Activated CD4-positive, alpha-beta T cell treated with anti-CD3 and anti-CD28 coated beads, Interleukin-2, amount 50 U/mL, for 1 hour (primary cell): ENCODE data around the gene CMIP.
A peak's percentile ranks its signal among the peaks of the same experiment; 100 is the strongest.

Experiments used
- DNase-seq: peaks from one replicate; pipeline ENCODE4 v3.0.0-alpha.2; 2020

Gene CMIP

GRCh38 chr16:81694494-81695280, 250.1 kb downstream of the CMIP start:
- DNase-seq, result no peak

GRCh38 chr16:81695321-81696165, 250.9 kb downstream of the CMIP start:
- DNase-seq, result no peak

GRCh38 chr16:81696166-81696960, 251.8 kb downstream of the CMIP start:
- no peak for DNase-seq

- DNase-seq, result peak; percentile 38
Observed at GRCh38 chr16:81696961-81697615, 252.5 kb downstream of the CMIP start.

GRCh38 chr16:81697616-81698309, 253.2 kb downstream of the CMIP start:
- no peak for DNase-seq

- DNase-seq, result no peak
Observed at GRCh38 chr16:81698310-81698641, 253.7 kb downstream of the CMIP start.

- DNase-seq, result no peak
Observed at GRCh38 chr16:81699596-81699995, 255.0 kb downstream of the CMIP start.

GRCh38 chr16:81700071-81700779, 255.6 kb downstream of the CMIP start:
- DNase-seq, result no peak

- DNase-seq, result no peak
Observed at GRCh38 chr16:81700780-81701165, 256.2 kb downstream of the CMIP start.

- no peak for DNase-seq
Observed at GRCh38 chr16:81701296-81701970, 256.8 kb downstream of the CMIP start.

- no peak for DNase-seq
Observed at GRCh38 chr16:81702506-81702905, 257.9 kb downstream of the CMIP start.

- no peak for DNase-seq
Observed at GRCh38 chr16:81703177-81704155, 258.9 kb downstream of the CMIP start.

- DNase-seq, result no peak
Observed at GRCh38 chr16:81705261-81705660, 260.7 kb downstream of the CMIP start.

- no peak for DNase-seq
Observed at GRCh38 chr16:81706327-81707295, 262.0 kb downstream of the CMIP start.

- no peak for DNase-seq
Observed at GRCh38 chr16:81707411-81708265, 263.0 kb downstream of the CMIP start.

GRCh38 chr16:81708266-81709015, 263.8 kb downstream of the CMIP start:
- no peak for DNase-seq
